ENCODE data around the gene CLC.
"Not testable (repeated sequence)": the region's sequence is repeated elsewhere in the genome, so short reads cannot be mapped to it uniquely, and the experiment has no call there.

The CLC gene

GRCh38 chr19:39737891-39738290, at the start of gene CLC:
CLC (minus strand) TSS chr19:39738029; CDS start chr19:39737952, 77 bp downstream.
- DNase-seq = no peak

DNA sequence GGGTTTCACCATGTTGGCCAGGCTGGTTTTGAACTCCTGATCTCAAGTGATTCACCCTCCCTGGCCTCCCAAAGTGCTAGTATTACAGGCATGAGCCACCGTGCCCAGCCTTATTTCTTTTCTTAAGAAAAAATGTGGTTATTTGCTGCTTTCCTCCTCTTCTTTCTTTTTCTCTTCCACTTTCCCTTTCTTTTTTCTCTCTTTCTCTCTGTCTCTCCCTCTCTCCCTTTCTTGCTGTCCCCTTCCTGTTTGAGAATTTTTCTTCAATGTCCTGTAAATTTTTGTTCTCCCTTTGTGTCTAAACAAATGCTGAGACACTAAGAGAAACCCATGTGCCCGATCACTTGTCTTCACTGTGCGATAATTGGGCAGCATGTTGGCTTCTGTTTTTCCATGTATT, 43.1 kb upstream of the CLC start:
- no peak for DNase-seq

DNA sequence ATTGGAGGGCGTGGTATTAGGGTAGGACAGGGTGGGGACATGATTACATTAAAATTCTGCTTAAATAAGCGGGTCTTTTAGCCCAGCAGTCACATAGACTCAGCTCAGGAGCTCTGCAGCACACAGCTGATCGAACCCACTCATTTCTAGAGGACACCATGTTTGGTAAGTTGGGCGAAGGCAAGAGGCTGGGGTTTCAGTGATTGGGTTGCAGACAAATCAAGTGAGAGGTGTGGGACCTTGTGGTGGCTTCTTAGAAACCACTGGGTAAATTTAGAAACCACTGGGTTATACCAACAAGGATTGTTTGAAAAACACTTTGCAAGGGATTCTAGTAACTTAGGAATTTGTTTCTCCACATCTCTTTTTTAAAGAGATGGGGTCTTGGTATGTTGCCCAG, 40.9 kb upstream of the CLC start, which contains the start of gene LEUTX:
LEUTX (plus strand) TSS at position 92 of the 400 bp plus-strand sequence; CDS start at position 159, 67 bp downstream.
- no peak for DNase-seq

- no peak for DNase-seq
Measured at GRCh38 chr19:39768786-39769185, 31.0 kb upstream of the CLC start.

DNA sequence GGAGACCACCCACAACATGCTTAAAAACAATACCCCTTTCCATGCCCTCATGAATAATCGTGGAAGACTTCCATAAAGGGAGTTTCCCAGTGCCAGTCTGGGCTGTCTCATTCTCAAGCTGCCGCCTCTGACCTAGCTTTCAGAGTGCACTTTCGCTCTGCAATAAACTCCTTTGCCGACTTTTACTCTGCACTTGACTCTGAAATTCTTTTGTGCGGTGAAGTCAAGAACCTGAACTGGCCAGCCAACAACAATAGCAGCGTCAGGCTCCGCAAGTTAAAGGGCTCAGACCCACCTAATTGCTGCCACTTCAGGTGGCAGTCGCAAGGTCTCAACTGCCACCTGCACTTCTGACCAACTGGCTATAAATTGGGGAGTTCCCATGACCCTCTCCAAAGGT, 30.5 kb upstream of the CLC start:
- DNase-seq = no peak

DNA sequence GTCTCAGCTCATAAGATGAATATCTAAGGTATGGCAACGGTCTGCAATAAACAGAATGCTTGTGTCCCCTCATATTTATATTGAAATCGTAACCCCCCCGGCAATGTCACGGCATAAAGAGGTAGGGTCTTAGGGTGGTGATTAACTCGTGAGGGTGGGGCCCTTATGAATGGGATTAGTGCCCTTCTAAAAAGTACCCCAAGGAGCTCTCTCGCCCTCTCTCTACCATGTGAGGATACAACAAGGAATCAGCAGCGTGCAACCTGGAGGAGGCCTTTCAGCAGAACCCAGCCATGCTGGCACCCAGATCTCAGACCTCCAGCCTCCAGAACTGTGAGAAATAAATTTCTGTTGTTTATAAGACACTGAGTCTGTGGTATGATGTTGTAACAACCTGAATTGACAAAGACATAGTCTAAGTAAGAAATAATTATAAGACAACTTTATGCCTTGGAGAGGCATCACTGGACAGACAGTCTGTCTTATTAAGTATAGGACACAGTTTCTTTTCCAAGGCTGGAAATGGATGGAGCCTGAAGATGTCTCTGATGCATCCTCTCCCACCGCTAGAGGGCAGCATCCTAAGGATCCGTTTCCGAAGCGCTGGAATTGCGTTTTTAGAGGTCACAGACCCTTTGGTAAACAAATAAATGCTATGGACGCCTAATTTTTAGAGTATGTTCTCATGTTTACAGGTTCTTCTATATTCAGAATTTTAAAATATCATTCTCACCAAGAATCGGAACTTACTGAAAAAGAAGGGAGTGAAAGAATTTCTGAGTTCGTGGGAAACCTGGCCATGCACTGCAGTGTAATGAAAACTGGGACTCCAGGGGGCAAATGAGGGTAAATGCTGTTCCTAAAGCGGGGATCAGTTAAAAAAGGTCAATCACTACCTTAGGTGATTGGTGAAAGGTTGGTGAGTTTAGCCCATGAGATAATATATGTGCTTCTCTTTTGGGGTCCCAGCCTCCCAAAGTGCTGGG, 27.6 kb upstream of the CLC start:
- peak in 5 of 51 donors; percentile 2 to 33 (median 19) for DNase-seq

DNA sequence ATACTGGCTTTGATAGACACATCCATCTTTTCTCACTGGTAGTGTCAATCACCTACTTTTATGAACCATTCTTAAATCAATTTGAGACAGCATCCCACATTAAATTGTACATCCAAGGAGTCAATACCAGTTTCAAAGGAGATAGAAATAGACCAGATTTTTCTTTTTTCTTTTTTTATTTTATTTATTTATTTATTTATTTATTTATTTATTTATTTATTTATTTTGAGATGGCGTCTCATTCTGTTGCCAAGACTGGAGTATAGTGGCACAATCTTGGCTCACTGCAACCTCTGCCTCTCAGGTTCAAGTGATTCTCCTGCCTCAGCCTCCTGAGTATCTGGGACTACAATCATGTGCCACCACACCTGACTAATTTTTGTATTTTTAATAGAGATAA, 24.0 kb upstream of the CLC start:
- DNase-seq = not testable (repeated sequence)

GRCh38 chr19:39759457-39760184, 21.8 kb upstream of the CLC start:
- DNase-seq = no peak

DNA sequence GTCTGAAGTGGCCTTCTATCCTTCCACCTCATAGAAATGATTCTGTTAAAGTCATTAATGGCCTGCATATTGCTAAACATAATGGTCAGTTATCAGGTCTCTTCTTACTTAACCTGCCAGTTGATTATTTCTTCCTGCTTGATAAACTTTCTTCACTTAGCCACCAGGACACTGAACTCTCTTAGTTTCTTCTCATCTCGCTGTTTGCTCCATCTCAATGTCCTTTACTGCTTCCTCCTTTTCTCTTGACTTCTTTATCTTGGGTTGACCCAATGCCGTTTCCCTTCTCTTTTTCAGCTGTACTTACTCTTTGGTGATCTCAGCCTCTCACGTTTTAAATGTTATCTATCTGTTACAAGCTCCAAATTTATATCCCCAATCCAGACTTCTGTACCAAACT, 17.1 kb upstream of the CLC start:
- no peak for DNase-seq

GRCh38 chr19:39754544-39754943, 16.7 kb upstream of the CLC start:
- no peak for DNase-seq

- no peak for DNase-seq
Measured at GRCh38 chr19:39752795-39753194, 15.0 kb upstream of the CLC start.

DNA sequence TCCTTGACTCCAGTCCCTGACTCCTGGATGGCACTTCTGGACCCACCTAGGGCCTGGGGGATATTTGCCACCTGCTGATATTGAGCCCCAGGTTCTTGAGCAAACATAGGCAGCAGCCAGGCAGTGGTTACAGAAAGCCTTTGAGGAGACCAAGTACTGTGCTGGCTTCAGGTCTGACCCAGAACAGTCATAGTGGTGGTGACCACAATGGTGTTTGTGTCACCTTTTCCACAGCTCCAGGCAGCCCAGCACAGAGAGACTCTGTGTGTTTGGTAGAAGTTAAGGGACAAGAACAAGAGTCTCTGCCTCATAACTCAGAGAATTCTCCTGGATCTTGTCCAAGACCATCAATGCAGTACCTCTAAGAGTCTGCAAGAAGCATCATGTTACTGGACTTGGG, 14.6 kb upstream of the CLC start:
- no peak for DNase-seq

- DNase-seq = no peak
Measured at GRCh38 chr19:39749981-39750380, 12.2 kb upstream of the CLC start.

DNA sequence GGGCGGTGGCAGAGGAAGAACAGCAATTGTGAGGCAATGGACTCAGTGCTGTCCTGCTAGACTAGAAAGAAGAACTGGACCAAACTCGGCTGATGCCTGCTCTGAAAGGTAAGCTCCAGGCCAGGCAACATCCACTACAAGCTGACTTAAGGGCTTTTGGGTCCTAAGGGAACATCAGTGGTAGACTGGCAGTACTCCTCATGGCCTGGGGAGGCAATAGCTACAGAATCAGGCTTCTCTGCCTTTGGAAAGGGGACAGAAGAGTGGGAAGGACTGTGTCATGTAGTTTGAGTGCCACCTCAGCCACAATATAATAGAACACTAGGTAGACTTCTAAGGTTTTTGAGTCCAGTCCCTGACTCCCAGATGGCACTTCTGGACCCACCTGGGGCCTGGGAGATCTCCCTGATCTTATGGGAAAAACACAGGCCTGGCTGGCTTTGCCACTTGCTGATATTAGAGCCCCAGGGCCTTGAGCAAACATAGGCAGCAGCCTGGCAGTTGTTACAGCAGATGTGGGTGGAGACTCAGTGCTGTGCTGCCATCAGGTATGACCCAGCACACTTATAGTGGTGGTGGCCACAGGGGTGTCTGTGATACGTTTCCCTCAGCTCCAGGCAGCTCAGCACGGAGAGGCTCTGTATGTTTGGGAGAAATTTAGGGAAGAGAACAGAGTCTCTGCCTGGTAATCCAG, 9.2 kb upstream of the CLC start:
- DNase-seq = no peak

GRCh38 chr19:39745643-39746042, 7.8 kb upstream of the CLC start:
- no peak for DNase-seq

DNA sequence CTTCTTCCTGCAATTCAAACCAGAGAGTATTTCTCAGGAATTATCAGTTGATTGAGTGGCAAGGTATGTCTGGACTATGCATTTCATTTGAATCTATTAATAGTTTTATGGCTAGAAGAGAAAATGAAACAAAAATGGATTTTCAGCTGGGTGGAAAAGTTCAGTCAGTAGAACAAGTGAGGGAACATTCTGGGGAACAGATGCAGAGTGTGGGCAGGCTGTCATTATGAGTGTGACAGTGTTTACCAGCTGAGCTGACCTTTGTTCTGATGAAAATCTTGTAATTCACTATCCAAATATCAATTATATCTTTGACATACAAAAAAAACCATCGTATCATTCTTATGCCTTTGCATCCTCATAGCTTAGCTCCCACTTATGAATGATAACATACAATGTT, 2.6 kb upstream of the CLC start:
- no peak for DNase-seq

DNA sequence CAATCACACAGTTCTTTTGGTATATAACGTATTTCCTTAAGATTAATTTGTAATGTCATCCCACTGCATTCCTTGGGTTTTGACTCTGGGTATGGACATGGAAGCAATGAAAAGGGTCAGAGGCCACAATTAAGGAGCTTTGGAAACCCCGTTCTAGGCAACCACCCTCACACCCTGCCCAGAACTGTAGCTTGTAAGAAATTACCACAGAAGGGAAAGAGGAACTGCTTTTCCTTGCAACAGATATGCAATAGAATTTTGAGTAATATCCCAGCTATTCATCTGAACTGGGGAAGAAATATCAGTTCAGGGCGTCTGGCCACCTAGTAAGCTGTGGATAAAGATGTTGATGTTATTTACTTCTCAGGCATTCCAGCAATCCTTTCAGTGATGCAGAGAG, 985 bp upstream of the CLC start:
- no peak for DNase-seq

- no peak for DNase-seq
Measured at GRCh38 chr19:39737351-39737750, 478 bp downstream of the CLC start.

- DNase-seq = no peak
Measured at GRCh38 chr19:39736088-39736487, 1.7 kb downstream of the CLC start.

DNA sequence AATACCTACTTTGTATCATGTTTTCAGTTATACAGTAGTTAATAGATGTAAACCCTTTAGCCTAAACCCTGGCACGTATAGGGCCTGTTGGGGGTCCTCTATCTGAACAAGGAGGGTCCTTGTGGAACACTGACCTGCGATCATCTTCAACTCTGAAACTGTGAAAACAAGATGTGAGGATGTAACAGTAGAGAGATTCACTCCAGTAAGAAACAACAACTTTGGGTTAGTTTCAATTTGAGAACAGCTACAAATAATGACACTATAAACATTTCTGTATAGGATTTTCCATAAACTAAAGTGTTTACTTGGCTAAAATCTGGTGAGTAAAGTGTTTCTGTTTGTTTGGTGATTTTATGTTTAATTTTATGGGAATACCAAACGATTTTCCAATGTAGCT, 2.1 kb downstream of the CLC start:
- no peak for DNase-seq

DNA sequence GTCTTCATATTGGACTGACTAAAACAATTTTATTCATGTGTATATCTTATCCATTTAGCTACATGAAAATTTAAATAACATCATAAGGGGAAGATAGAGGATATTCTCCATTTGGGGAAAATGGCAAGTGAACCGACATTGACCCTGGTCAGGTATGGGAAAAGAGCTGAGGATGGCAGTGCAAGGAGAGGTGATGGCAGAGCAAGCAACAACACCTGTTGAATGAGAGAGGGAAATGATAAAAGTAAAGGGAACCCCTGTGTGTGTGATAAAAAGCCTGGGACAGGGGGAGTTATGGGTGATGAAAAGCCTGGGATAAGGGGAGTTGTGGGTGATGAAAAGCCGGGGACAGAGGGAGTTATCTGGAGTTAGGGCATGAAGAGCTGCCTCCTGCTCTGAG, 4.0 kb downstream of the CLC start:
- DNase-seq = no peak

GRCh38 chr19:39731685-39732084, 6.1 kb downstream of the CLC start:
- DNase-seq = no peak
